ENCODE data around the gene SLC35F1.

SLC35F1 gene

GRCh38 chr6:118198746-118199145, 291.7 kb downstream of the SLC35F1 start:
- TF ChIP-seq CREB1 (IDR thresholded peaks at IDR 0.05; ENCODE audit: low read depth) = no peak
- TF ChIP-seq REST (IDR thresholded peaks at IDR 0.05; ENCODE audit: low read depth) = no peak
- no peak for TF ChIP-seq NFIC (IDR thresholded peaks at IDR 0.05)
- TF ChIP-seq ZBTB7A (IDR thresholded peaks at IDR 0.05; ENCODE audit: low read depth) = no peak
- no peak for TF ChIP-seq FOXM1 (IDR thresholded peaks at IDR 0.05; ENCODE audit: borderline replicate concordance, low read depth)
- TF ChIP-seq, protein P1, sequence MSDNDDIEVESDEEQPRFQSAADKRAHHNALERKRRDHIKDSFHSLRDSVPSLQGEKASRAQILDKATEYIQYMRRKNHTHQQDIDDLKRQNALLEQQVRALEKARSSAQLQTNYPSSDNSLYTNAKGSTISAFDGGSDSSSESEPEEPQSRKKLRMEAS (IDR thresholded peaks at IDR 0.05) = no peak
- TF ChIP-seq TAF1 (IDR thresholded peaks at IDR 0.05; ENCODE audit: low read depth) = no peak
- TF ChIP-seq, protein P2, sequence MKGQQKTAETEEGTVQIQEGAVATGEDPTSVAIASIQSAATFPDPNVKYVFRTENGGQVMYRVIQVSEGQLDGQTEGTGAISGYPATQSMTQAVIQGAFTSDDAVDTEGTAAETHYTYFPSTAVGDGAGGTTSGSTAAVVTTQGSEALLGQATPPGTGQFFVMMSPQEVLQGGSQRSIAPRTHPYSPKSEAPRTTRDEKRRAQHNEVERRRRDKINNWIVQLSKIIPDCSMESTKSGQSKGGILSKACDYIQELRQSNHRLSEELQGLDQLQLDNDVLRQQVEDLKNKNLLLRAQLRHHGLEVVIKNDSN (IDR thresholded peaks at IDR 0.05) = no peak
- no peak for TF ChIP-seq EGR1 (IDR thresholded peaks at IDR 0.05)
- no peak for TF ChIP-seq CEBPB (IDR thresholded peaks at IDR 0.05)
- no peak for TF ChIP-seq YY1 (IDR thresholded peaks at IDR 0.05; ENCODE audit: low read depth)
- TF ChIP-seq RAD21 (IDR thresholded peaks at IDR 0.05; ENCODE audit: low read depth) = no peak
- TF ChIP-seq TEAD4 (IDR thresholded peaks at IDR 0.05) = no peak
- TF ChIP-seq TCF12 (IDR thresholded peaks at IDR 0.05; ENCODE audit: low read depth) = no peak

GRCh38 chr6:118200160-118200559, 293.1 kb downstream of the SLC35F1 start:
- TF ChIP-seq RAD21 (IDR thresholded peaks at IDR 0.05; ENCODE audit: low read depth) (no peak), TCF12 (IDR thresholded peaks at IDR 0.05; ENCODE audit: low read depth) (no peak), TAF1 (IDR thresholded peaks at IDR 0.05; ENCODE audit: low read depth) (no peak), NFIC (IDR thresholded peaks at IDR 0.05) (no peak), CREB1 (IDR thresholded peaks at IDR 0.05; ENCODE audit: low read depth) (no peak), REST (IDR thresholded peaks at IDR 0.05; ENCODE audit: low read depth) (no peak), EGR1 (IDR thresholded peaks at IDR 0.05) (no peak), ZBTB7A (IDR thresholded peaks at IDR 0.05; ENCODE audit: low read depth) (no peak)
- TF ChIP-seq, protein P1 (IDR thresholded peaks at IDR 0.05) = no peak

DNA sequence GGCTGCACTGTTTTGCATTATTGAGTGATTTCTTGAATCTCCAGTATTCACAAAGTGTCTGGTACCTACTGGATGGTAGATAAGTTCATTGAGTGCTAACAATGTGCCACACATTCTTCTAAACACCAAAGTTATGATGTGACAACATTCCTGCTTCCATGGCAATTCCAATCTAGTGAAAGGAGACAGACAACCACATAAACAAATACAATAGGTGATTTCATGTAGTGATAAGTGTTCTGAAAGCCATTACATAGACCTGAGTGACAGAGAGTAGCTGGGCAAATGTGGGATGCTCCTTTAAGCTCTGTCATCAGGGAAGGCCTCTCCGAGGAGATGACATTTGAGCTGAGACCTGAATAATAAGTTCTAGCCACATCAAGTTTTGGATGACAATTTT, 295.5 kb downstream of the SLC35F1 start:
- TF ChIP-seq, protein P1 (IDR thresholded peaks at IDR 0.05) = no peak
- TF ChIP-seq TCF12 (IDR thresholded peaks at IDR 0.05; ENCODE audit: low read depth) = no peak
- TF ChIP-seq RAD21 (IDR thresholded peaks at IDR 0.05; ENCODE audit: low read depth) = no peak
- TF ChIP-seq EGR1 (IDR thresholded peaks at IDR 0.05) = no peak
- no peak for TF ChIP-seq TAF1 (IDR thresholded peaks at IDR 0.05; ENCODE audit: low read depth)
- no peak for TF ChIP-seq ZBTB7A (IDR thresholded peaks at IDR 0.05; ENCODE audit: low read depth)
- no peak for TF ChIP-seq CEBPB (IDR thresholded peaks at IDR 0.05)
- no peak for TF ChIP-seq EP300 (IDR thresholded peaks at IDR 0.05; ENCODE audit: borderline replicate concordance)
- TF ChIP-seq FOXM1 (IDR thresholded peaks at IDR 0.05; ENCODE audit: borderline replicate concordance, low read depth) = no peak
- TF ChIP-seq TEAD4 (IDR thresholded peaks at IDR 0.05) = no peak
- no peak for TF ChIP-seq YY1 (IDR thresholded peaks at IDR 0.05; ENCODE audit: low read depth)
- TF ChIP-seq, protein P2 (IDR thresholded peaks at IDR 0.05) = no peak

DNA sequence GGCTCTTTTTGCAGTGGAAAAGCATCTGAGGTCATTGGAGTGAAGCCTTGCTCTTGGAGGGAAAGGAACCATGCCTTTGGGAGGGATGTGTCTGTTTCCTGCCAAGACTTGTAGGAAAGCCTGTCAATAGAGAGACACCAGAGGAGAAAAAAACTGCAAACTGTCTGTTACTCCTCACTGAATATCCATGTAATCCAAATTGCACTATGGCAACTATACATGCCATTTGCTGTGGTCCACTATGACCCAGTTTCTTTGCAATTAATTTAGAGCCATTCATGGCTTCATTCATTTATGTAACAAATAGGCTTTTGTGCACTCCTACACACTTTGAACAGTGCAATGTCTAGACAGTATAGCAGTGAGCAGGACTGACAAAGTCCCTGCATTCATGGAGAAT, 296.5 kb downstream of the SLC35F1 start:
- TF ChIP-seq CEBPB (IDR thresholded peaks at IDR 0.05) (no peak), REST (IDR thresholded peaks at IDR 0.05; ENCODE audit: low read depth) (no peak), RAD21 (IDR thresholded peaks at IDR 0.05; ENCODE audit: low read depth) (no peak), YY1 (IDR thresholded peaks at IDR 0.05; ENCODE audit: low read depth) (no peak), EP300 (IDR thresholded peaks at IDR 0.05; ENCODE audit: borderline replicate concordance) (no peak), CREB1 (IDR thresholded peaks at IDR 0.05; ENCODE audit: low read depth) (no peak), TCF12 (IDR thresholded peaks at IDR 0.05; ENCODE audit: low read depth) (no peak), TEAD4 (IDR thresholded peaks at IDR 0.05) (no peak), FOXM1 (IDR thresholded peaks at IDR 0.05; ENCODE audit: borderline replicate concordance, low read depth) (no peak), TAF1 (IDR thresholded peaks at IDR 0.05; ENCODE audit: low read depth) (no peak)
- TF ChIP-seq, protein P1 (IDR thresholded peaks at IDR 0.05) = no peak

Data from Ishikawa (cell line).